ENCODE results near the gene PCAT7.

PCAT7 gene

GRCh38 chr9:94602666-94603065 lies 47.8 kb downstream of the PCAT7 start:
- in situ Hi-C loops (cut with MboI; ENCODE audit: low sequenced_read_pairs) = no loop called here

GRCh38 chr9:94603259-94604160 lies 48.6 kb downstream of the PCAT7 start:
- in situ Hi-C loops (cut with MboI; ENCODE audit: low sequenced_read_pairs) = no loop called here

GRCh38 chr9:94606646-94607422 lies 52.0 kb downstream of the PCAT7 start:
- in situ Hi-C loops (cut with MboI; ENCODE audit: low sequenced_read_pairs) = no loop called here

GRCh38 chr9:94607423-94607691 lies 52.5 kb downstream of the PCAT7 start:
- in situ Hi-C loops (cut with MboI; ENCODE audit: low sequenced_read_pairs) = no loop called here

DNA sequence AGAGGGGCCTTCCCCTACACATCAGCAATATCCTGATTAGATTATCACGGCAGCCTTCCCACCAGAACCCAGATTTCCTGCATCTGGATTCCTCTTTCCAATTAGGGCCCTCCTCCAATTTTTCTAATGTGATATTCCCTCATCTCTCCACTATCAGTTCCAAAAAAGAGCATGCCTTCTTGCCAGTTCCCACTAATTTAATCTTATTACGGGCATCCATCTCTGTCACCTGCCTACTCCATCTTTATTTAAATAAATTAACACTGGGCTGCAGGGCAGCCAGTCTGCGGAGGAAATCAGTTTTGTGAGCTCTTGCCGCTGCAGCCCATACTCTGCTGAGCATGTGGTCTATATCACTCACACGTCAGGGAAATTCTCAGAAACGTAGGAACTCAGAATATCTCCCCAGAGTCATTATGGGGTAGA lies 55.3 kb downstream of the PCAT7 start:
- in situ Hi-C loops (cut with MboI; ENCODE audit: low sequenced_read_pairs) = no loop called here

DNA sequence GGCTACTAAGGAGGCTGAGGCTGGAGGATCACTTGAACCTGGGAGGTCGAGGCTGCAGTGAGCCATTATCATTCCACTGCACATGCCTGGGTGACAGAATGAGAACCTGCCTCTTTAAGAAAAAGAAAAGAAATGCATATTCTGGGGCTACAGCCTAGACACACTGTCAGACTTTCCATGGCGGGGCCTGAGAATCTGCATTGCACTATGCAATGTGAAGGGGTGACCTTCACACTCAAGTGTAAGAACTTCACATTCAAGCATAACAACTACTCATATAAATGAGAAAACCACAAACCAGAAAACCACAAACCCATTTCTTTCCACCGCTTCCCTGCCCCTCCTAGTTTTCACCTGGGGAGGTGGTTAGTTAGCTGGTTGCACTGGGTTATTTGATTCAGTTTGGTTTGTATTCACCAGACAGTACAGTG lies 56.8 kb downstream of the PCAT7 start:
- in situ Hi-C loops (cut with MboI; ENCODE audit: low sequenced_read_pairs) = no loop called here

DNA sequence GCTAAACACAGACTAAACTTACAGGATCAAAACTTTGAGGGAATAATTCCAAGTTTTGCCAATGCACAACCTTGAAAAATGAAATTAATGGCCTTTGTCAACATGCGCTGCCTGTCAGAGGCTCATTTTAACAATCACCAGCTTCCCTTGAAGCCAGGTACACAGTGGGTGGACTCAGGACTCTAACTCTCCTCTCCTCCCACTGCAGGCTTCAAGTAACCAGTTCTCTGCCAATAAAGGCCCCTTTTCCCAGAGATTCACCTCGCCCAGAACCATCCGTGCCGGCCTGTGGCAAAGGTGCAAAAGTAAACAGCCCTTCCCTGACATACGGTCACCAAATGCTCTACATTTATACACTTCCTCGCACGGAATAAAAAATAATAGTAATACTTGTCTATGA lies 57.2 kb downstream of the PCAT7 start:
- in situ Hi-C loops (cut with MboI; ENCODE audit: low sequenced_read_pairs) = no loop called here

DNA sequence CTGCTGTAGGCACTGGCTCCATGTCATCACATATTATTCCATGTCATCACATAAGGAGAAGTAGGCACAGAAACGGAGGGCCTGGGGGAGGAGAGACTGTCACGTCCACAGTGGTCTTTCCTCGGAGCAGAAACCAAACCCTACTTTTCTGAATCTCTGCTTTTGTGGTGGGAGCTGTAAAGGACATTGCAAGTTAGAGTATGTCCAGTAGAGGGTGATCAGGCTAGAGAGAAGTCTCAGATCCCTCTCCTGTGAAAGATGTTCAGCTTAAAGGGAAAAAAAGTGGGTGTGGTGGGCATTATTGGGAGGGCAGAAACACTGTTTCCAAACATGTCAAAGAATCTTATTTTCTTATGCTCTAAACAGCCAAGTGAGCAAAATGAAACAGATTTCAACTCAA lies 58.1 kb downstream of the PCAT7 start:
- in situ Hi-C loops (cut with MboI; ENCODE audit: low sequenced_read_pairs) = no loop called here

- in situ Hi-C loops (cut with MboI; ENCODE audit: low sequenced_read_pairs) = no loop called here
Observed at GRCh38 chr9:94619026-94619425, 64.1 kb downstream of the PCAT7 start.
